Lung (tissue), 12 donors: Measurements from ENCODE around the gene TDRD1. TPM values are rescaled to one million over a fixed set of nuclear protein-coding genes. Genes with fewer than 3 reads are reported as not detected.
A peak's percentile ranks its signal among the peaks of the same experiment; 100 is the strongest.

Source experiments
- ATAC-seq: fragments of 200-7000 bp; cut with Tn5 transposase; one replicate; pipeline ENCODE4 v1.9.1; 2020; ENCODE audit warnings: moderate number of reproducible peaks; ENCODE audit not compliant: insufficient read depth, low FRiP score
- DNase-seq, 3 donors: peaks; one replicate each; pipeline ENCODE4 v3.0.0-alpha.2; 2013 to 2017
- H3K27ac ChIP-seq, 2 donors: one replicate each; pipeline ENCODE4 v1.5.1; 2013; ENCODE audit warnings: mild to moderate bottlenecking in 2 of 2, moderate library complexity in 2 of 2, control low read depth in 1 of 2, inconsistent platforms in 1 of 2, low read depth in 1 of 2, low read length in 1 of 2
- H3K27me3 ChIP-seq, 3 donors: one replicate each; pipeline ENCODE4 v1.5.1; 2013; ENCODE audit warnings: low read length in 2 of 3; ENCODE audit not compliant: control insufficient read depth in 3 of 3, insufficient read depth in 3 of 3
- H3K36me3 ChIP-seq, 4 donors: one replicate each; pipeline ENCODE4 v1.5.1; 2013; ENCODE audit warnings: low read length in 4 of 4, mild to moderate bottlenecking in 1 of 4, moderate library complexity in 1 of 4; ENCODE audit not compliant: control insufficient read depth in 4 of 4, insufficient read depth in 4 of 4
- H3K4me1 ChIP-seq, 5 donors: one replicate each; pipeline ENCODE4 v1.5.1; 2013; ENCODE audit warnings: low read length in 5 of 5, mild to moderate bottlenecking in 2 of 5, moderate library complexity in 1 of 5; ENCODE audit not compliant: control insufficient read depth in 5 of 5, insufficient read depth in 5 of 5
- H3K4me3 ChIP-seq: one replicate; pipeline ENCODE4 v1.5.1; 2013; ENCODE audit warnings: mild to moderate bottlenecking, control low read depth, moderate library complexity
- H3K9ac ChIP-seq, 2 donors: one replicate each; pipeline ENCODE4 v1.5.1; 2013; ENCODE audit warnings: low read length in 2 of 2, control low read depth in 1 of 2; ENCODE audit not compliant: insufficient read depth in 1 of 2
- H3K9me3 ChIP-seq, 4 donors: one replicate each; pipeline ENCODE4 v1.5.1; 2013; ENCODE audit warnings: low read length in 3 of 4, mild to moderate bottlenecking in 1 of 4, moderate library complexity in 1 of 4; ENCODE audit not compliant: control insufficient read depth in 4 of 4, insufficient read depth in 3 of 4
- CTCF ChIP-seq: IDR thresholded peaks from 2 replicates; pipeline ENCODE4 v1.5.1; 2012; ENCODE audit warnings: mild to moderate bottlenecking; ENCODE audit errors: control extremely low read depth, extremely low read depth
- WGBS, 2 donors: extraction: QIAGEN DNeasy Blood & Tissue Kit; methylation state at CpG; one replicate each; pipeline ENCODE4 v1.1.7; 2013; 5-methylcytosine and 5-hydroxymethylcytosine counted together
- polyA plus RNA-seq, 2 donors: library from polyadenylated mRNA; stranded (reverse); fragments of 200-250 nt; gene quantifications; one replicate each; pipeline ENCODE4 v1.2.1, GENCODE V29; 2013
- total RNA-seq, 2 donors: library from RNA; depleted of rRNA in 1 of 2; stranded (reverse); fragments of >200 nt in 1 of 2; gene quantifications; one replicate each; pipeline ENCODE4 v1.2.1, GENCODE V29; 2014 to 2021
- donor health status: control.
- donor health status: control.
- donor health status: Bipolar disorder and iron deficiency.
- donor health status: healthy.
- donor health status: DM: yes; HTN: yes; CAD: no.

The TDRD1 gene
- total and polyA plus RNA-seq, 4 donors: 0.05 to 0.37 (median 0.25) TPM; not detected in 1

GRCh38 chr10:114180937-114181336 lies 1.8 kb downstream of the TDRD1 start:
- DNase-seq (no peak), ATAC-seq (no peak)
- TF ChIP-seq CTCF: no peak
- Histone ChIP-seq H3K27me3 (peaks cover 0 to 5% (median 0%) of the 10 kb centered on the region in 3 donors), H3K27ac (no peak overlapping the region), H3K9ac (no peak overlapping the region), H3K4me1 (peaks cover 0 to 3% (median 0%) of the 10 kb centered on the region in 5 donors), H3K36me3 (no peaks in the 10 kb centered on the region), H3K9me3 (no peaks in the 10 kb centered on the region), H3K4me3 (no peak overlapping the region)
- 86 to 93% methylated on average over 3 of the region's 3 CpGs for WGBS, 2 donors

- Histone ChIP-seq H3K27ac (no peak overlapping the region), H3K4me1 (peaks cover 0 to 3% (median 0%) of the 10 kb centered on the region in 5 donors), H3K9ac (no peak overlapping the region), H3K36me3 (no peaks in the 10 kb centered on the region), H3K27me3 (no peaks in the 10 kb centered on the region), H3K4me3 (no peak overlapping the region), H3K9me3 (no peaks in the 10 kb centered on the region)
- WGBS, 2 donors: 13% methylated on average over 5 of the region's 5 CpGs
- ATAC-seq (peak; percentile 39), DNase-seq (peak in 2 of 3 donors; percentile 50 to 68)
- TF ChIP-seq CTCF: no peak
Observed at GRCh38 chr10:114181971-114182370, 2.8 kb downstream of the TDRD1 start.

- no peak for TF ChIP-seq CTCF
- no peak for ATAC-seq
- 80 to 92% methylated on average over 9 of the region's 9 CpGs for WGBS, 2 donors
Observed at GRCh38 chr10:114183563-114183962, 4.4 kb downstream of the TDRD1 start.

GRCh38 chr10:114184276-114184675 lies 5.1 kb downstream of the TDRD1 start:
- 90 to 93% methylated on average over 5 of the region's 5 CpGs for WGBS, 2 donors
- Histone ChIP-seq H3K4me1 (peaks cover 0 to 3% (median 0%) of the 10 kb centered on the region in 5 donors), H3K9ac (no peak overlapping the region), H3K27me3 (no peaks in the 10 kb centered on the region), H3K4me3 (no peak overlapping the region), H3K27ac (no peak overlapping the region), H3K36me3 (no peaks in the 10 kb centered on the region), H3K9me3 (no peaks in the 10 kb centered on the region)
- TF ChIP-seq CTCF: no peak
- DNase-seq: no peak
- no peak for ATAC-seq

More at GRCh38 chr10:114183563-114183962, 4.4 kb downstream of the TDRD1 start:
- peaks cover 0 to 3% (median 0%) of the 10 kb centered on the region in 5 donors for H3K4me1 ChIP-seq
- H3K27ac ChIP-seq: no peak overlapping the region
- no peak overlapping the region for H3K9ac ChIP-seq
- H3K27me3 ChIP-seq: no peaks in the 10 kb centered on the region
- DNase-seq: no peak
- no peaks in the 10 kb centered on the region for H3K36me3 ChIP-seq
- H3K9me3 ChIP-seq: no peaks in the 10 kb centered on the region
- H3K4me3 ChIP-seq: no peak overlapping the region
